Measurements from ENCODE around the gene ISYNA1.

ISYNA1 gene

GRCh38 chr19:18386543-18387271, 51.2 kb downstream of the ISYNA1 start:
- in situ Hi-C loops (cut with HindIII; ENCODE audit: low sequenced_read_pairs): no loop called here

DNA sequence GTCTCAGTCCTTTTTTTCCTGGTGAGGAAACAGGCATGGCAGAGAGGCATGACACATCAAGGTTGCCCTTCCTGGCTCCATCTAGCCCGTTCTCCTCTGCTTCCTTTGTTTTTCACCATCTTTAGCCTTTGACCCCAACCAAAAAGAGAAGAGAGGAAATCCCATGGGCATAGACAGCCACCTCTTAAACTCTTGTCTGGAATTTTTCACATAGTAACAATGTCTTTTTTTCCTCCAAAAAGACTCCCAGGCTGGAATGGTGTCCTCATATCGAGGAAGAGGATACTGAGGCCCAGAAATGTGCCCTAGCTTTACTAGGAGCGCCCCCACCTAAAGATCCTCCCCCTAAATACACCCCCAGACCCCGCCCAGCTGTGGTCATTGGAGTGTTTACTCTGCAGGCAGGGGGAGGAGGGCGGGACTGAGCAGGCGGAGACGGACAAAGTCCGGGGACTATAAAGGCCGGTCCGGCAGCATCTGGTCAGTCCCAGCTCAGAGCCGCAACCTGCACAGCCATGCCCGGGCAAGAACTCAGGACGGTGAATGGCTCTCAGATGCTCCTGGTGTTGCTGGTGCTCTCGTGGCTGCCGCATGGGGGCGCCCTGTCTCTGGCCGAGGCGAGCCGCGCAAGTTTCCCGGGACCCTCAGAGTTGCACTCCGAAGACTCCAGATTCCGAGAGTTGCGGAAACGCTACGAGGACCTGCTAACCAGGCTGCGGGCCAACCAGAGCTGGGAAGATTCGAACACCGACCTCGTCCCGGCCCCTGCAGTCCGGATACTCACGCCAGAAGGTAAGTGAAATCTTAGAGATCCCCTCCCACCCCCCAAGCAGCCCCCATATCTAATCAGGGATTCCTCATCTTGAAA, 52.0 kb downstream of the ISYNA1 start, which contains the start of gene GDF15:
Gene GDF15, plus strand, starts transcription at position 484 of the 868 bp plus-strand sequence. Its CDS starts 32 bp downstream, at position 516.
- peak; percentile 86 for DNase-seq (ENCODE audit: low read depth, low spot score)
- H3K4me3 ChIP-seq (ENCODE audit: low read depth, low read length): peak within 1 kb of the TSS; percentile 58
- TF ChIP-seq CTCF (IDR thresholded peaks at IDR 0.05; ENCODE audit: low read depth, low read length): peak; percentile 79
- in situ Hi-C loops (cut with HindIII; ENCODE audit: low sequenced_read_pairs): no loop called here

More at GRCh38 chr19:18386543-18387271, 51.2 kb downstream of the ISYNA1 start:
- no peak for TF ChIP-seq CTCF (IDR thresholded peaks at IDR 0.05; ENCODE audit: low read depth, low read length)
- H3K4me3 ChIP-seq (ENCODE audit: low read depth, low read length): peak overlapping the region; percentile 58
- DNase-seq (ENCODE audit: low read depth, low spot score): no peak

GRCh38 chr19:18385359-18385674, 52.6 kb downstream of the ISYNA1 start:
- in situ Hi-C loops (cut with HindIII; ENCODE audit: low sequenced_read_pairs): no loop called here
- DNase-seq (ENCODE audit: low read depth, low spot score): no peak
- no peak for TF ChIP-seq CTCF (IDR thresholded peaks at IDR 0.05; ENCODE audit: low read depth, low read length)
- H3K4me3 ChIP-seq (ENCODE audit: low read depth, low read length): no peak overlapping the region

DNA sequence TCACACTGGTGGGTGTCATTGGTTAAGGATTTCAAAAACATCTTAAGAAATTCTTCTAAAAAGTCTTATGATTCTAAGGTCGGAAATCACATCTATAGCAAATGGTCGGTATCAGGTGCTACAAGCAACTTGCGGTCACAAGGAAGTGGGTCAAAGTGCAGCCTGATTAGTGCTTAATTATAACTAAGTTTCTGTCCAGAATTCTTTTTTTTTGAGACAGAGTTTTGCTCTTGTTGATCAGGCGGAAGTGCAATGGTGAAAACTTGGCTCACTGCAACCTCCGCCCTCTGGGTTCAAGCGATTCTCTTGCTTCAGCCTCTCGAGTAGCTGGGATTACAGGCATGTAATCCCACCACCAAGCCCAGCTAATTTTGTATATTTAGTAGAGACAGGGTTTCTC, 53.2 kb downstream of the ISYNA1 start:
- in situ Hi-C loops (cut with HindIII; ENCODE audit: low sequenced_read_pairs): no loop called here
- TF ChIP-seq CTCF (IDR thresholded peaks at IDR 0.05; ENCODE audit: low read depth, low read length): no peak
- no peak overlapping the region for H3K4me3 ChIP-seq (ENCODE audit: low read depth, low read length)
- DNase-seq (ENCODE audit: low read depth, low spot score): no peak

All from astrocyte of the spinal cord (primary cell).